ENCODE measurements around the gene GOLGA6L22. TPM values are rescaled to one million over a fixed set of nuclear protein-coding genes. Genes with fewer than 3 reads are reported as not detected.
A peak's percentile ranks its signal among the peaks of the same experiment; 100 is the strongest.
"Not testable (repeated sequence)": the region's sequence is repeated elsewhere in the genome, so short reads cannot be mapped to it uniquely, and the experiment has no call there.

The GOLGA6L22 gene
- total RNA-seq: not detected

GRCh38 chr15:22458603-22459002 lies at the start of gene GOLGA6L22:
Gene GOLGA6L22 (plus strand): TSS chr15:22458903. CDS start chr15:22458994, 91 bp downstream.
- H3K4me3 ChIP-seq; H3K27ac ChIP-seq (replicated peaks in 1 of 4); H3K27me3 ChIP-seq; H3K9me3 ChIP-seq; H3K4me1 ChIP-seq; intact Hi-C loops (cut with DNase I); H3K36me3 ChIP-seq; DNase-seq (ENCODE audit: extremely low spot score): not testable (repeated sequence)
- WGBS: no CpG with 5 or more reads among the region's 7 CpGs

- H3K27me3 ChIP-seq; intact Hi-C loops (cut with DNase I): not testable (repeated sequence)
These were observed 41.4 kb upstream of the GOLGA6L22 start for GRCh38 chr15:22417288-22417687.

GRCh38 chr15:22417795-22418194 lies 40.9 kb upstream of the GOLGA6L22 start:
- H3K36me3 ChIP-seq; H3K27ac ChIP-seq (replicated peaks in 1 of 4); DNase-seq (ENCODE audit: extremely low spot score); H3K4me1 ChIP-seq; intact Hi-C loops (cut with DNase I); H3K27me3 ChIP-seq; H3K4me3 ChIP-seq; H3K9me3 ChIP-seq: not testable (repeated sequence)
- no CpG with 5 or more reads among the region's 22 CpGs for WGBS

More at GRCh38 chr15:22417288-22417687, 41.4 kb upstream of the GOLGA6L22 start:
- WGBS: 61% methylated on average over 7 of the region's 19 CpGs
- H3K4me1 ChIP-seq; H3K27ac ChIP-seq (replicated peaks in 1 of 4); H3K9me3 ChIP-seq; H3K4me3 ChIP-seq; H3K36me3 ChIP-seq: not testable (repeated sequence)
- DNase-seq (ENCODE audit: extremely low spot score): peak; percentile 42

GRCh38 chr15:22418212-22418611 lies 40.5 kb upstream of the GOLGA6L22 start:
- intact Hi-C loops (cut with DNase I); H3K9me3 ChIP-seq; H3K27ac ChIP-seq (replicated peaks in 1 of 4); H3K4me1 ChIP-seq; DNase-seq (ENCODE audit: extremely low spot score); H3K36me3 ChIP-seq; H3K4me3 ChIP-seq; H3K27me3 ChIP-seq: not testable (repeated sequence)
- no CpG with 5 or more reads among the region's 29 CpGs for WGBS

- intact Hi-C loops (cut with DNase I); H3K9me3 ChIP-seq; H3K4me1 ChIP-seq; DNase-seq (ENCODE audit: extremely low spot score); H3K27me3 ChIP-seq; H3K4me3 ChIP-seq; H3K27ac ChIP-seq (replicated peaks in 1 of 4); H3K36me3 ChIP-seq: not testable (repeated sequence)
- WGBS: no CpG with 5 or more reads among the region's 33 CpGs
These were observed 40.0 kb upstream of the GOLGA6L22 start for GRCh38 chr15:22418666-22419065.

GRCh38 chr15:22420340-22420739 lies 38.4 kb upstream of the GOLGA6L22 start:
- 95% methylated on average over 8 of the region's 13 CpGs for WGBS
- H3K9me3 ChIP-seq; H3K27ac ChIP-seq (replicated peaks in 1 of 4); intact Hi-C loops (cut with DNase I); H3K36me3 ChIP-seq; H3K4me1 ChIP-seq; H3K27me3 ChIP-seq; DNase-seq (ENCODE audit: extremely low spot score); H3K4me3 ChIP-seq: not testable (repeated sequence)

GRCh38 chr15:22429426-22429825 lies 29.3 kb upstream of the GOLGA6L22 start:
- intact Hi-C loops (cut with DNase I); H3K4me3 ChIP-seq; H3K27me3 ChIP-seq; H3K9me3 ChIP-seq; DNase-seq (ENCODE audit: extremely low spot score); H3K27ac ChIP-seq (replicated peaks in 1 of 4); H3K4me1 ChIP-seq; H3K36me3 ChIP-seq: not testable (repeated sequence)
- WGBS: no CpG with 5 or more reads among the region's 11 CpGs

- H3K9me3 ChIP-seq; H3K36me3 ChIP-seq; H3K27me3 ChIP-seq; DNase-seq (ENCODE audit: extremely low spot score); H3K4me3 ChIP-seq; intact Hi-C loops (cut with DNase I); H3K4me1 ChIP-seq; H3K27ac ChIP-seq (replicated peaks in 1 of 4): not testable (repeated sequence)
- no CpG with 5 or more reads among the region's 8 CpGs for WGBS
These were observed 27.0 kb upstream of the GOLGA6L22 start for GRCh38 chr15:22431687-22432086.

- H3K4me3 ChIP-seq: peak overlapping the region; percentile 45 to 61 (median 50)
- H3K36me3 ChIP-seq; H3K9me3 ChIP-seq; intact Hi-C loops (cut with DNase I); H3K4me1 ChIP-seq; H3K27me3 ChIP-seq: not testable (repeated sequence)
- no CpG with 5 or more reads among the region's 86 CpGs for WGBS
- DNase-seq (ENCODE audit: extremely low spot score): peak; percentile 75
- peak overlapping the region; percentile 48 to 77 (median 70) for H3K27ac ChIP-seq (replicated peaks in 1 of 4)
These were observed 35.9 kb downstream of the GOLGA6L22 start for GRCh38 chr15:22494490-22495113.

GRCh38 chr15:22497200-22497599 lies 38.5 kb downstream of the GOLGA6L22 start:
- intact Hi-C loops (cut with DNase I): not testable (repeated sequence)

GRCh38 chr15:22498220-22498925 lies 39.7 kb downstream of the GOLGA6L22 start:
- H3K9me3 ChIP-seq; H3K27ac ChIP-seq (replicated peaks in 1 of 4); H3K4me3 ChIP-seq; H3K27me3 ChIP-seq; DNase-seq (ENCODE audit: extremely low spot score); H3K36me3 ChIP-seq; intact Hi-C loops (cut with DNase I); H3K4me1 ChIP-seq: not testable (repeated sequence)
- WGBS: no CpG with 5 or more reads among the region's 5 CpGs

More at GRCh38 chr15:22497200-22497599, 38.5 kb downstream of the GOLGA6L22 start:
- H3K27me3 ChIP-seq; H3K27ac ChIP-seq (replicated peaks in 1 of 4); H3K9me3 ChIP-seq; H3K4me1 ChIP-seq; DNase-seq (ENCODE audit: extremely low spot score); H3K36me3 ChIP-seq; H3K4me3 ChIP-seq: not testable (repeated sequence)
- 100% methylated on average over 1 of the region's 4 CpGs for WGBS

- H3K36me3 ChIP-seq; H3K9me3 ChIP-seq; DNase-seq (ENCODE audit: extremely low spot score); H3K27me3 ChIP-seq; H3K4me3 ChIP-seq; H3K4me1 ChIP-seq; intact Hi-C loops (cut with DNase I); H3K27ac ChIP-seq (replicated peaks in 1 of 4): not testable (repeated sequence)
- no CpG with 5 or more reads among the region's 10 CpGs for WGBS
These were observed 43.6 kb downstream of the GOLGA6L22 start for GRCh38 chr15:22502272-22502671.

- intact Hi-C loops (cut with DNase I): not testable (repeated sequence)
These were observed 48.3 kb downstream of the GOLGA6L22 start for GRCh38 chr15:22506959-22507358.

More at GRCh38 chr15:22506959-22507358, 48.3 kb downstream of the GOLGA6L22 start:
- not testable (repeated sequence) for H3K4me3 ChIP-seq; H3K27me3 ChIP-seq; DNase-seq (ENCODE audit: extremely low spot score); H3K27ac ChIP-seq (replicated peaks in 1 of 4); H3K9me3 ChIP-seq; H3K4me1 ChIP-seq; H3K36me3 ChIP-seq
- 100% methylated on average over 2 of the region's 9 CpGs for WGBS

All from esophagus muscularis mucosa (tissue), 4 donors.